Adrenal gland (tissue), 5 donors: ENCODE measurements around the gene CRYBG3.

Experiments
- CTCF ChIP-seq, 6 experiments: fragments of 450-650 bp in 4 of 6; fragments of 200-600 bp in 2 of 6; sonication (generic) in 1 of 6; IDR thresholded peaks; 1 replicate in 5 of 6; 2 replicates in 1 of 6; pipeline versions ENCODE4 v1.5.1 to v1.8.0; 2016 to 2021; ENCODE audit warnings: antibody characterized with exemption in 6 of 6, mild to moderate bottlenecking in 2 of 6, moderate library complexity in 1 of 6
- POLR2A ChIP-seq, 2 donors: fragments of 450-650 bp; IDR thresholded peaks; one replicate each; pipeline ENCODE4 v1.6.1; 2017; ENCODE audit warnings: antibody characterized with exemption in 2 of 2, mild to moderate bottlenecking in 2 of 2, moderate library complexity in 1 of 2
- donor health status: DM: no; HTN: no; CAD: no.

GRCh38 chr3:97821287-97821773, 481 bp upstream of the CRYBG3 start:
- TF ChIP-seq CTCF (IDR thresholded peaks at IDR 0.05), result peak in 5 of 6 experiments; percentile 10 to 30 (median 20)
- no peak for TF ChIP-seq POLR2A (IDR thresholded peaks at IDR 0.05)
